ENCODE measurements around the gene OSBP2.

GRCh38 chr22:30885591-30885990 lies 190.9 kb downstream of the OSBP2 start:
- TF ChIP-seq SUZ12 (IDR thresholded peaks at IDR 0.05) (no peak), FOXM1 (IDR thresholded peaks at IDR 0.05; ENCODE audit: borderline replicate concordance) (no peak)
